Adipose tissue (tissue), 3 donors: Measurements from ENCODE around the gene TSPAN33. TPM values are rescaled to one million over a fixed set of nuclear protein-coding genes. Genes with fewer than 3 reads are reported as not detected.

Experiments used
- H3K27ac ChIP-seq: one replicate; pipeline ENCODE4 v1.5.1; 2013; ENCODE audit warnings: low read depth, low read length
- WGBS, 3 donors: extraction: QIAGEN DNeasy Blood & Tissue Kit; methylation state at CpG; one replicate each; pipeline ENCODE4 v1.1.7; 2013; 5-methylcytosine and 5-hydroxymethylcytosine counted together
- polyA plus RNA-seq, 3 donors: library from polyadenylated mRNA; stranded (reverse); fragments of 200-250 nt; gene quantifications; one replicate each; pipeline ENCODE4 v1.2.3, GENCODE V29; 2013
- donor health status: healthy with polysubstance abuse.
- donor health status: Bipolar disorder and iron deficiency.
- donor health status: healthy.

Gene TSPAN33
- polyA plus RNA-seq, 3 donors: 4.2 to 9.2 (median 6.1) TPM

DNA sequence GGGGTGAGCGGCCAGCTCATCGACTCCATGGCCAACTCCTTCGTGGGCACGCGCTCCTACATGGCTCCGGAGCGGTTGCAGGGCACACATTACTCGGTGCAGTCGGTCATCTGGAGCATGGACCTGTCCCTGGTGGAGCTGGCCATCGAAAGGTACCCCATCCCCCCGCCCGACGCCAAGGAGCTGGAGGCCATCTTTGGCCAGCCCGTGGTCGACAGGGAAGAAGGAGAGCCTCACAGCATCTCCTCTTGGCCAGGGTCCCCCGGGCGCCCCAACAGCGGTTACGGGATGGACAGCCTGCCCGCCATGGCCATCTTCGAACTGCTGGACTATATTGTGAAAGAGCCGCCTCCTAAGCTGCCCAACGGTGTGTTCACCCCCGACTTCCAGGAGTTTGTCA is 17.4 kb upstream of the TSPAN33 start:
- 95 to 98% (median 98%) methylated on average over 23 to 24 of the region's 24 CpGs for WGBS, 3 donors
- H3K27ac ChIP-seq: no peak overlapping the region

DNA sequence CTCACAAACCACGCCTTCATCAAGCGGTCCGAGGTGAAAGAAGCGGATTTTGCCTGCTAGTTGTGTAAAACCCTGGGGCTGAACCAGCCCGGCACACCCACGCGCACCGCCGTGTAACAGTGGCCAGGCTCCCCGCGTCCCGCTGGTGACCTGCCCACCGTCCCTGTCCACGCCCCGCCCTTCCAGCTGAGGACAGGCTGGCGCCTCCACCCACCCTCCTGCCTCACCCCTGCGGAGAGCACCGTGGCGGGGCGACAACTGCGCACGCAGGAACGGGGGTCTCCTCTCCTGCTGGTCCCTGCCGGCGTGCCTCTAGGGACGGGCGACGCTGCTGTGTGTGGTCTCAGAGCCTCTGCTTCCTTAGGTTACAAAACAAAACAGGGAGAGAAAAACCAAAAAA is 16.9 kb upstream of the TSPAN33 start:
- 93 to 95% (median 93%) methylated on average over 28 of the region's 28 CpGs for WGBS, 3 donors
- H3K27ac ChIP-seq: no peak overlapping the region

GRCh38 chr7:129134356-129134987 is 10.0 kb upstream of the TSPAN33 start:
- 56 to 89% (median 57%) methylated on average over 6 of the region's 6 CpGs for WGBS, 3 donors
- H3K27ac ChIP-seq: no peak overlapping the region

GRCh38 chr7:129136887-129137642 is 7.4 kb upstream of the TSPAN33 start:
- WGBS, 3 donors: 38 to 69% (median 48%) methylated on average over 3 of the region's 3 CpGs
- no peak overlapping the region for H3K27ac ChIP-seq

- 43 to 49% (median 47%) methylated on average over 10 of the region's 10 CpGs for WGBS, 3 donors
- H3K27ac ChIP-seq: no peak overlapping the region
Measured at GRCh38 chr7:129143724-129144094, 798 bp upstream of the TSPAN33 start.

DNA sequence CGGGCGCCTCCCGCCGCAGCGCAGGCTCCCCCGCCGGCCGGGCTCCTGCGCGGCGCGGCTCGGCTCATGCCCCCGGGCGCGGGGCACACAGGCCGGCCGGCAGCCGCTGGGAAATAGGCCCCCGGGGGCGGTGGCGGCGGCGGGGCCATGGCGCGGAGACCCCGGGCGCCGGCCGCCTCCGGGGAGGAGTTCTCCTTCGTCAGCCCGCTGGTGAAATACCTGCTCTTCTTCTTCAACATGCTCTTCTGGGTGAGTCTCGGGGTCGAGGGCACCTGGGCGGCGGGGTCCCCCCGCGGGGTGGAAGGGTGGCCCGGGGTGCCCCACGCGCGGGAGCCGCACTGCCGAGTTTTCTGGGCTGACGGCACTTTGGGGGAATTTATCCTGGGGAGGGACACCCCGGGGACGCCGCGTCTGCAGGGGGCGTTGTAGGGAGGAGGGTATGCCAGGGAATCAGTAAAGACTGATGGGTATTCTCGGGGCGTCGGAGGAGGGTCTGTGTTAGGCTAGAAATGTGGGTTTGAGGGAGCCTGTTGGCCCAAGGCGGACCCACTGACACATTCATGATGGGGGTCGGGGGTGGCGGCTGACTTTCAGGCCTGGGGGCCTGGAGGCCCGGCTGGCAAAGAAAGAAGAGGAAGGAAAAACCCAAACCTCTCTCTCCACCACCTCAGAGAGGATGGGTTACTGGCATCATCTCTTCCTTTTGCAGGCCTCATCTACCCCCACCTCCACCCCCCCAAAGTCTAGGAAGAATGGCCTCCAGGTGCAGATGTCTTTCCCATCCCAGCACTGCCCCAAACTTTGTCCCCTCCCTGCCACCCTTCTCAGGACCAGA is 544 bp downstream of the TSPAN33 start:
- no peak overlapping the region for H3K27ac ChIP-seq
- WGBS, 3 donors: 4 to 9% (median 8%) methylated on average over 35 to 58 of the region's 58 CpGs

DNA sequence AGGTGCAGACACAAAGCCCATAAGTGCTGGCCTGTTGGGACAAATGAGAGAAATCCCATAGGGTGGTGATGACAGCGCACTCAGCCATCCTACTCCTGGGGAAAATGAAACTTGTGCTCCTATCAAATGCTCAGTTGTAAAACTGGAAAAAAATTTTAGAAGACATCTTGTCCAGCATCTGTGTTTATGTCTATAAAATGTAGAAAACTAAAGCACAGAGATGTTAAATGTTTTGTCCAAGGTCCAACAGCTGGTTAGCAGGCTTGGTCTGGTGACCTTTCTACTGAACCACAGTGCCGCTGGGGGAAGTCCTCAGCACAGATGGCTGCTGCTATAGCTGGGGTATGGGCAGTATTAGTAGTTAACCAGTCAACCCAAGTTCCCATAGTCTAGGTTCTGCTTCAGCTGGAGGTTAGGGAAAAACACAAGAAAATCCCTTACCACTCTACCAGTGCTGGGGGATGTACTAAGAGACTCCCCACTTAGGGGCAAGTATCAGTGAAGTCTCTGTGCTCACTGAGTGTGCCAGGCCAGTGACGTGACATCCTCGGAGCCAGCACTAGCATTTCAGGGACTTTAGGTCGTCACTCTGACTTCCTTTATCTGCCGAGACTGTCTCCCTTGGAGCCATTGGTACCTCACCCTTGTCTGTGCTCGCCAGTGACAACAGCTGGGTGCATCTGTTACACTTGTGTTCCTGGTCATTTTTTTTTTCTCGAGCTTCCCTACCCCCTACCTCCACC is 1.9 kb downstream of the TSPAN33 start:
- WGBS, 3 donors: 69 to 78% (median 72%) methylated on average over 8 of the region's 8 CpGs
- no peak overlapping the region for H3K27ac ChIP-seq

DNA sequence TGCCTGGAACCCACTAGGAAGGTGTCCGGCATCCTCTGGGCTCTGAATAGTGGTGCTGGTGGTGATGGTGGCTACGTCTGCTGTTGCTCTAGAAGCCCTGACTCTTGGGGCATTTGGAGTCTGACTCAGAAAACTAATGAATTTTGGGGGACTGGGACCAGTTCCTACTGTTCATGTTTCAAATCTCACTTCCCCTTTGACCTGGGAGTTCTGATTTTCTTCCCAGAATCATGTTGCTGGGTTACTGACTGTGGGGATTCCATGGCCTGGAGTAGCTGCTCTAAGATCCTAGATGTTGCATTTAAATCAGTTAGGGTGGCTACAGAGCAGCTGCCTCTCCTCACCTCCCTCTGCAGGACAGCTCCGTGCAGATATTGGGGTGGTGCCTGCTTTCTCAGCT is 3.2 kb downstream of the TSPAN33 start:
- 67 to 73% (median 70%) methylated on average over 3 of the region's 3 CpGs for WGBS, 3 donors
- H3K27ac ChIP-seq: no peak overlapping the region

- no peak overlapping the region for H3K27ac ChIP-seq
- WGBS, 3 donors: 61 to 90% (median 62%) methylated on average over 8 of the region's 8 CpGs
Measured at GRCh38 chr7:129149511-129149910, 5.0 kb downstream of the TSPAN33 start.

DNA sequence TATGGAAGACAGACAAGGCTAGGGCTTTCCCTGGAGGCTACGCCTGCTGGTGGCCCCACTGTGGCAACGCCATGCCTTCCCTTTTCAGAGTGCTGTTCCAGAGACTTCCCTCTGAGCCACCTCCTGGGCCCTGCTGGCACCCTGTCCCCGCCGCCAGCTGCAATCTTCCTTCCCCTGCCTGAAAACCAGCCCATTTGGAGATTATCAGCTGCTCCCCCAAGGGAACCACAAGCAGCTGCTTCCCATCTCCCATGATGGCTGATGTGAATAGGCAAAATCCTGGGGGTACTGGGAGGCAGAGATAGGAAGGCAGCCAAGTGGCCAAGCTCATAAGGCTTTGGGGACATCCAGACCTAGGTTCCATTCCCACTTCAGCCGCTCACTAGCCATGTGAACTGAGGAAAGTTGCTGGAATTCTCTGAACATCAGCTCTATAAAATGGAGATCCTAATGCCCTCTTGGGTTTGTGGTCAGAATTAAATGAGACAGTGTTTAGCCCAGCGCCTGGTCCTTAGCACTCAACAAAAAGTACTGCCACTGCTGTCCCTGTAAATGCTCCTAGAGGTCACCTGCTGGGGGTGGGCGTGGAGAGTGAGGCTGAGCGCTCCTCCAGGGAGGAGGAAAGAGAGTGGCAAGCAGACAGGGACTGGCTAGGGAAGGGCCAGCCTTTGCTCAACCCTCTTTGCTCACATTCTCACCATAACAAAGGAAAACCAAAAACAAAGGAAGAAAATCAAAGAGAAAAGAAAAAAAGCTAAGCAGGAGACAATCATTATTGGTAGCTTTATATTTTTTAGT is 5.9 kb downstream of the TSPAN33 start:
- H3K27ac ChIP-seq: no peak overlapping the region
- WGBS, 3 donors: 60 to 80% (median 63%) methylated on average over 8 of the region's 8 CpGs

DNA sequence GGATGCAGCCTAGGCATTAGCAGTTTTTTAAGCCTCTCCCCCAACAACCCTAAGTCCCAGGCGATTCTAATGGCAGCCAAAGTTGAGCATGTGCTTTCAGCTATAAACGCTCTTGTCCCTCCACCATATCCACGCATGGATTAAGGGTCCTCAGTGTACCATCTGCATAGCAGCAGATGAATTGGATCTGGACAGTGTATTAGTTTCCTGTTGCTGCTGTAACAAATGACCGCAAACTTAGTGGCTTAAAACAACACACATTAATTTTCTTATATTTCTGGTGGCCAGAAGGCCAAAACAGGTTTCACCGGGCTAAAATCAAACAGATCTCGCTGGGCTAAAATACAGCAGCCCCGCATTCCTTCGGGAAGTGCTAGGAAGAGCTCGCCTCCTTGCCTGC is 13.1 kb downstream of the TSPAN33 start:
- 94 to 97% (median 97%) methylated on average over 9 of the region's 9 CpGs for WGBS, 3 donors
- H3K27ac ChIP-seq: no peak overlapping the region

DNA sequence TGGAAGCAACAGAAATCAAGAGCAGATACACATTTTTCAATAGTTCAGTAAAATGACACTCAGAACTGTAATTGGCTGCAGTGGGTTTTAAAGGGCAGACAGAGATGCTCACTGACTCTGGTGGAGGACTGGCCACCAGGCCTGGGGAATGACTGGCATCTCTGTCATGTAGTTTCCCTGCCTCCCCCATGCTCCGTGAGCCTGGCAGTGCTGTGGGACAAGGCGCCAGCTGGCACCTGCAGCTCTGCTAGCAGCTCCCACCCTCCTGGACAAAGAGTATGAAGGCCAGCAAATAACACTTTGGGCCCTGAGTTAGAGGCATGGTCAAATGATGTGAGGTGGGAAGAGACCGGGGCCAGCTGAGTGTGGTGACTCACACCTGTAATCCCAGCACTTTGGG is 15.0 kb downstream of the TSPAN33 start:
- no peak overlapping the region for H3K27ac ChIP-seq
- WGBS, 3 donors: 84 to 90% (median 88%) methylated on average over 3 of the region's 3 CpGs

GRCh38 chr7:129160161-129160905 is 15.8 kb downstream of the TSPAN33 start:
- H3K27ac ChIP-seq: no peak overlapping the region
- WGBS, 3 donors: 76 to 92% (median 92%) methylated on average over 3 of the region's 3 CpGs

DNA sequence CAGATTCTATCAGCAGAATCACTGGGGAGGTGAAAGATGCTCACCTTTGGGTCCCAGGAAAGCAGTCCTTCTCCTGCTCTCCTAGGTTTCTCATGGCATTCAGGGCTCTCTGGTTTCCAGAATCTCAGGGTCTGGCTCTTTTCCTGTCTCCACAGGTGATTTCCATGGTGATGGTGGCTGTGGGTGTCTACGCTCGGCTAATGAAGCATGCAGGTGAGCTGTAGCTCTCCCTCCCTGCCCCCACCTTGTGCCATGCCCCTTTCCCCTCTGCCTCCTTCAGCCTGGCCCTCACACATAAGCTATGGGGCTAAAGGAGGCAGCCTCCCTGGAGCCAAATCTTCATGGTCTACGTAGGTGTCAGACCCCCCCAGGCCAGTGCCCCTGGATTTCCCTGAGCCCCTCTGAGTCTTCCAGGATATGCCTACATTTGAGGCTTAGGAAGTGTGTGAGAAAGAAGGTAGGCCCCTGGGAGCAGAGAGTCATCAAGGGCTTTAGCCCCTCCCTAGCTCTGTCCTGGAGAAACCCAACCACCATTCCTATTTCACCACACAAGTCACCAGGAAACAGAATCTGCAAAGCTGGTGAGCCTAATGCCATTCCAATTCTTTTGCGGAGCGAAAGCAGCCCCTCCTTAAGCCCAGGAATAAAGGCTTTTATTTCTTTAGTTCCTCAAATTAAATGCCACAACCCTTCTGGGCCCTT is 17.2 kb downstream of the TSPAN33 start:
- H3K27ac ChIP-seq: no peak overlapping the region
- WGBS, 3 donors: 74 to 93% (median 81%) methylated on average over 5 of the region's 5 CpGs

DNA sequence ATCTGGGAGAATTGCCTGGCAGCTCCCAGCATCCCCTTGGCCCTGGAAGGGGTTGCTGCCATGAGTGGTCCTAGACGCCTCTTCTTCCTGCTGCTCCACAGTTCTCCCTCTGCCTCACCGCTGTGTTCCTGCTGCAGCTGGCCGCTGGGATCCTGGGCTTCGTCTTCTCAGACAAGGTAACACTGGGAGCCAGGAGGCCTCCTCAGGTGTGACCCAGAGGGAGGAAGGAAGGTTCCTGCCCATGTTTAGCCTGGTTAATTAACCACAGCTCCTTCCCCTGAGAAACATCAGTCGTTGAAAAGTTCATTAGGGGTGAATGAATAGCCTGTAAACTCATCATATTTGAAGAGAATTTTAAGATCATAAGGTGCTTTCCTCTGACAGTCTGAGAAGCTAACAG is 18.2 kb downstream of the TSPAN33 start:
- H3K27ac ChIP-seq: no peak overlapping the region
- WGBS, 3 donors: 72 to 76% (median 75%) methylated on average over 5 of the region's 5 CpGs

GRCh38 chr7:129163875-129164544 is 19.5 kb downstream of the TSPAN33 start:
- H3K27ac ChIP-seq: no peak overlapping the region
- 59 to 61% (median 59%) methylated on average over 11 of the region's 11 CpGs for WGBS, 3 donors
